OCI-LY7 (cell line): ENCODE measurements around the gene NUB1. TPM values are rescaled to one million over a fixed set of nuclear protein-coding genes. Genes with fewer than 3 reads are reported as not detected.

Source experiments
- BruUV-seq: library from RNA; stranded (reverse); fragments of 400-500 nt; replicated peaks from 2 replicates; lab custom pipeline; 2021; lab: Mats Ljungman, UMichigan
- CTCF ChIA-PET: fragments of 300-600 bp; sonication (Branson Sonifier 250); formaldehyde crosslinking; loops from one replicate; lab custom pipeline; 2022; ENCODE audit warnings: antibody characterized with exemption; ENCODE audit not compliant: unreplicated experiment; lab: Charles Lee
- POLR2A ChIA-PET: fragments of 300-600 bp; sonication (Branson Sonifier 250); formaldehyde crosslinking; loops from one replicate; lab custom pipeline; 2022; ENCODE audit warnings: antibody characterized with exemption; lab: Charles Lee
- DNase-seq: peaks from one replicate; pipeline ENCODE4 v3.0.0-alpha.2; 2015; ENCODE audit warnings: low spot score
- H2AFZ ChIP-seq: fragments of 200-600 bp; sonication (generic), shearing (Covaris generic); 2 replicates; pipeline ENCODE4 v1.6.1; 2014; ENCODE audit warnings: mild to moderate bottlenecking, antibody characterized with exemption, low read length, moderate library complexity
- H3K27ac ChIP-seq: fragments of 200-600 bp; sonication (generic); 2 replicates; pipeline ENCODE4 v1.5.1; 2014; ENCODE audit warnings: mixed run types, low read depth, mild to moderate bottlenecking, moderate library complexity, low read length, inconsistent platforms; ENCODE audit not compliant: poor library complexity, severe bottlenecking
- H3K36me3 ChIP-seq: fragments of 200-600 bp; sonication (generic); 2 replicates; pipeline ENCODE4 v1.6.1; 2014; ENCODE audit warnings: mild to moderate bottlenecking, antibody characterized with exemption, low read length, moderate library complexity, mixed read lengths; ENCODE audit not compliant: insufficient read depth
- H3K4me1 ChIP-seq: fragments of 200-600 bp; sonication (generic); 2 replicates; pipeline ENCODE4 v1.5.1; 2014; ENCODE audit warnings: mild to moderate bottlenecking, low read length; ENCODE audit not compliant: insufficient read depth, poor library complexity, severe bottlenecking
- H3K4me2 ChIP-seq: fragments of 200-600 bp; sonication (generic); 2 replicates; pipeline ENCODE4 v1.6.1; 2014; ENCODE audit warnings: mild to moderate bottlenecking, low read length
- H3K4me3 ChIP-seq: fragments of 200-600 bp; sonication (generic); 2 replicates; pipeline ENCODE4 v1.5.1; 2014; ENCODE audit warnings: mild to moderate bottlenecking, low read depth, low read length; ENCODE audit not compliant: poor library complexity, severe bottlenecking
- H3K79me2 ChIP-seq: fragments of 200-600 bp; sonication (generic); 2 replicates; pipeline ENCODE4 v1.6.1; 2016; ENCODE audit warnings: low read depth, mild to moderate bottlenecking, low read length, moderate library complexity, mixed read lengths; ENCODE audit not compliant: insufficient read depth
- H3K9me2 ChIP-seq: fragments of 200-600 bp; sonication (generic); 2 replicates; pipeline ENCODE4 v1.6.1; 2016; ENCODE audit warnings: mild to moderate bottlenecking, low read length, mixed read lengths; ENCODE audit not compliant: insufficient read depth
- H3K9me3 ChIP-seq: fragments of 200-600 bp; sonication (generic); 2 replicates; pipeline ENCODE4 v1.6.1; 2014; ENCODE audit warnings: mild to moderate bottlenecking, mixed run types, low read length, mixed read lengths
- H4K20me1 ChIP-seq: fragments of 200-600 bp; sonication (generic); 2 replicates; pipeline ENCODE4 v1.6.1; 2014; ENCODE audit warnings: mild to moderate bottlenecking, antibody characterized with exemption, low read length, moderate library complexity, mixed read lengths; ENCODE audit not compliant: insufficient read depth
- EZH2phosphoT487 ChIP-seq: fragments of 200-600 bp; sonication (generic); IDR thresholded peaks from 2 replicates; pipeline ENCODE4 v1.6.1; 2018; ENCODE audit warnings: low read depth, borderline replicate concordance, mild to moderate bottlenecking, mixed run types, antibody characterized with exemption, low read length, moderate library complexity, mixed read lengths
- intact Hi-C: fragments of 100-400 bp; cut with micrococcal nuclease; formaldehyde crosslinking; loops from one replicate; pipeline ENCODE4 v1.10.0; 2022; ENCODE audit not compliant: unreplicated experiment
- total RNA-seq, 2 experiments: library from RNA; depleted of rRNA in 1 of 2; stranded (reverse); fragments of >200 nt in 1 of 2; shearing (Covaris generic) in 1 of 2; gene quantifications; 2 replicates each; pipeline ENCODE4 v1.2.3, GENCODE V29; 2014 to 2022
- TF ChIP-seq, protein P1 (sequence below): fragments of 200-600 bp; sonication (generic); conservative IDR thresholded peaks from 2 replicates; pipeline ENCODE4 v1.5.1; 2014; ENCODE audit warnings: mild to moderate bottlenecking, antibody characterized with exemption, low read length, moderate library complexity, mixed read lengths

The NUB1 gene
- total RNA-seq, 2 experiments from 2014 or later, result 44.1 to 50.7 TPM

DNA sequence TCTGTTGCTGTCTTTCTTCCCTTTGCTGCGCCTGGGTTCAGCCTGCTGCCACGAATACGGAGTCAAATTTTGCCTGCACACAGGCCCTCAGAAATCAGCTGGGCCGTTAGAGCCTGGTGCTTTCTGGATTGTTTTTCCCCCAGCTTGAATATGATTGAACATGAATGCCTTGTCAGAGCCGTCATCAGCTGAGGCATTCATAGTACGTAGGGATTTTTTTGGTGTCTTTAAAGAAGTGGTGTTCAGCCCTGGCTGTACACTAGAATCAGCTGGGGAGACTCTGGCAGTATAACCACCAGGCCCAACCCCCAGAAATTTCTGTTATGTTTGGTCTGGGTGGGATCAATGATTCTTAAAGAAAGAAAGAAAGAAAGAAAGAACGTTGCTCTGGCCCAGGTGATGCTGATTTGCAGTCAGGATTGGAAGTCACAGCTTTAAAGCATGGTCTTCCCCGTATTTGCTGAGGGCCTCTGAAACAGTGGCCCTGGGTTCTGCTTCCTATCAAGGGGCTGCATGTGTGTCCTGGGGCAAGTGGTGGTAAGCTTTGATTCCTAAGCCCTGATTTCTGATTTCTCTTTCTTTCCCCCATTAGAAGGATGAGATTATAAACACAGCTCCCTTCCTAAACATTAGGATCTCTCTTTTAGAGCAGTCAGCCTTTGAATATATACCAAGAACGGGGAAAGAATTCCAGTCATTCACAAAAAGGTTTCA lies 24.7 kb downstream of the NUB1 start:
- Histone ChIP-seq H3K4me3 (no peak overlapping the region), H3K79me2 (no peaks in the 10 kb centered on the region), H4K20me1 (no peaks in the 10 kb centered on the region), H3K4me1 (peaks cover 3% of the 10 kb centered on the region), H3K27ac (no peak overlapping the region), H2AFZ (no peak overlapping the region), H3K36me3 (peaks cover 36% of the 10 kb centered on the region), H3K9me3 (no peaks in the 10 kb centered on the region), H3K9me2 (no peaks in the 10 kb centered on the region), H3K4me2 (no peak overlapping the region)
- intact Hi-C loops, result loop anchor here (5.0 kb wide), 1 partner anchor 266 kb away; no protein-coding TSS in a partner anchor
- ChIA-PET POLR2A (interaction anchor here (0.6 to 1.4 kb wide), 2 partner anchors 14 to 201 kb away, joined by 3 to 6 read pairs; no protein-coding TSS in a partner anchor), CTCF (interaction anchor here (1.1 kb wide), 1 partner anchor 82 kb away, joined by 3 read pairs; no protein-coding TSS in a partner anchor)
- BruUV-seq, result no TSS peak
- no peak for TF ChIP-seq EZH2phosphoT487
- TF ChIP-seq, protein P1, sequence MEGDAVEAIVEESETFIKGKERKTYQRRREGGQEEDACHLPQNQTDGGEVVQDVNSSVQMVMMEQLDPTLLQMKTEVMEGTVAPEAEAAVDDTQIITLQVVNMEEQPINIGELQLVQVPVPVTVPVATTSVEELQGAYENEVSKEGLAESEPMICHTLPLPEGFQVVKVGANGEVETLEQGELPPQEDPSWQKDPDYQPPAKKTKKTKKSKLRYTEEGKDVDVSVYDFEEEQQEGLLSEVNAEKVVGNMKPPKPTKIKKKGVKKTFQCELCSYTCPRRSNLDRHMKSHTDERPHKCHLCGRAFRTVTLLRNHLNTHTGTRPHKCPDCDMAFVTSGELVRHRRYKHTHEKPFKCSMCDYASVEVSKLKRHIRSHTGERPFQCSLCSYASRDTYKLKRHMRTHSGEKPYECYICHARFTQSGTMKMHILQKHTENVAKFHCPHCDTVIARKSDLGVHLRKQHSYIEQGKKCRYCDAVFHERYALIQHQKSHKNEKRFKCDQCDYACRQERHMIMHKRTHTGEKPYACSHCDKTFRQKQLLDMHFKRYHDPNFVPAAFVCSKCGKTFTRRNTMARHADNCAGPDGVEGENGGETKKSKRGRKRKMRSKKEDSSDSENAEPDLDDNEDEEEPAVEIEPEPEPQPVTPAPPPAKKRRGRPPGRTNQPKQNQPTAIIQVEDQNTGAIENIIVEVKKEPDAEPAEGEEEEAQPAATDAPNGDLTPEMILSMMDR, result no peak
- no peak for DNase-seq

DNA sequence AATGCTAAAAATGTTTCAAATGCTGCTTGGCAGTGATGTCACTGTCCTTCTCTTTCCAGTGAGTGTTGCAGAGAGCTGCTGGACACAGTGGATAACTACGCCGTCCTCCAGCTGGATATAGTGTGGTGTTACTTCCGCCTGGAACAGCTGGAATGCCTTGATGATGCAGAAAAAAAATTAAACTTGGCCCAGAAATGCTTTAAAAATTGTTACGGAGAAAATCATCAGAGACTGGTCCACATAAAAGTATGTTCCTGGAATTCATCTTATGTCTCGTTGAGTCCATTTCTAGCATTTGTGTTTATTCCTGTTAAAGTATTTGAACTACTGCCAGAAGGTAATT lies 25.2 kb downstream of the NUB1 start:
- POLR2A ChIA-PET, result interaction anchor here (1.4 kb wide), 1 partner anchor 14 kb away, joined by 6 read pairs; no protein-coding TSS in a partner anchor
- intact Hi-C loops, result loop anchor here (5.0 kb wide), 1 partner anchor 265 kb away; no protein-coding TSS in a partner anchor
- no peaks in the 10 kb centered on the region for H3K9me2 ChIP-seq
- no peak overlapping the region for H3K4me3 ChIP-seq
- no peak for DNase-seq
- TF ChIP-seq, protein P1, result no peak
- no peak for TF ChIP-seq EZH2phosphoT487
- peaks cover 31% of the 10 kb centered on the region for H3K36me3 ChIP-seq
- no peak overlapping the region for H3K4me2 ChIP-seq
- H3K9me3 ChIP-seq, result no peaks in the 10 kb centered on the region
- peaks cover 3% of the 10 kb centered on the region for H3K4me1 ChIP-seq
- H2AFZ ChIP-seq, result no peak overlapping the region
- no peak overlapping the region for H3K27ac ChIP-seq
- BruUV-seq, result no TSS peak
- H3K79me2 ChIP-seq, result no peaks in the 10 kb centered on the region
- H4K20me1 ChIP-seq, result no peaks in the 10 kb centered on the region
- CTCF ChIA-PET, result interaction anchor here (1.1 kb wide), 1 partner anchor 81 kb away, joined by 3 read pairs; no protein-coding TSS in a partner anchor

DNA sequence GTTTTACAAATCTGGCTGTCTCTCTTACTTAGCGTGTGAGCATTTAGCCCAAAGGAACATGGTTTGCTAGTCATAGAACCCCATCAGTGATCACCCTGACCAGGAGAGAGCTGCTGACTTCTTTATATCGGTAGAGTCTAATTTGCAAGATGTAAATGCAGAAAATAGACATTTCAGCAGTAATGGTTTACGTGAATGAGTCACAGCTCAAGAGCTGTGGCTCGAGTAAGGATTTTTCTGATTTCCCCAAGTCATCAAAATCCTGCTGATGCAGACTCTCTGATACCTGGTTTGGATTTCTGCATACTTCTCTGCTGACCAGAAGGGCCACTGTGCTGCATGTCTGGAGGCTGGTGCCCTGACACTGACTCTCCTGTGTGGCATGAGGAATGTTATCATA lies 25.7 kb downstream of the NUB1 start:
- CTCF ChIA-PET, result no interaction called here
- BruUV-seq, result no TSS peak
- Histone ChIP-seq H3K36me3 (peaks cover 27% of the 10 kb centered on the region), H3K9me3 (no peaks in the 10 kb centered on the region), H4K20me1 (no peaks in the 10 kb centered on the region), H3K79me2 (no peaks in the 10 kb centered on the region), H2AFZ (no peak overlapping the region), H3K9me2 (no peaks in the 10 kb centered on the region), H3K4me2 (no peak overlapping the region), H3K4me1 (peaks cover 3% of the 10 kb centered on the region), H3K27ac (no peak overlapping the region), H3K4me3 (no peak overlapping the region)
- intact Hi-C loops, result loop anchor here (5.0 kb wide), 1 partner anchor 265 kb away; no protein-coding TSS in a partner anchor
- no peak for TF ChIP-seq EZH2phosphoT487
- TF ChIP-seq, protein P1, result no peak
- DNase-seq, result no peak
- POLR2A ChIA-PET, result interaction anchor here (1.4 kb wide), 1 partner anchor 15 kb away, joined by 6 read pairs; no protein-coding TSS in a partner anchor
